ENCODE results near the gene ACADVL. TPM values are rescaled to one million over a fixed set of nuclear protein-coding genes. Genes with fewer than 3 reads are reported as not detected.

Gene ACADVL
- total RNA-seq, 1 experiment from 2014 or later, result 327 TPM

DNA sequence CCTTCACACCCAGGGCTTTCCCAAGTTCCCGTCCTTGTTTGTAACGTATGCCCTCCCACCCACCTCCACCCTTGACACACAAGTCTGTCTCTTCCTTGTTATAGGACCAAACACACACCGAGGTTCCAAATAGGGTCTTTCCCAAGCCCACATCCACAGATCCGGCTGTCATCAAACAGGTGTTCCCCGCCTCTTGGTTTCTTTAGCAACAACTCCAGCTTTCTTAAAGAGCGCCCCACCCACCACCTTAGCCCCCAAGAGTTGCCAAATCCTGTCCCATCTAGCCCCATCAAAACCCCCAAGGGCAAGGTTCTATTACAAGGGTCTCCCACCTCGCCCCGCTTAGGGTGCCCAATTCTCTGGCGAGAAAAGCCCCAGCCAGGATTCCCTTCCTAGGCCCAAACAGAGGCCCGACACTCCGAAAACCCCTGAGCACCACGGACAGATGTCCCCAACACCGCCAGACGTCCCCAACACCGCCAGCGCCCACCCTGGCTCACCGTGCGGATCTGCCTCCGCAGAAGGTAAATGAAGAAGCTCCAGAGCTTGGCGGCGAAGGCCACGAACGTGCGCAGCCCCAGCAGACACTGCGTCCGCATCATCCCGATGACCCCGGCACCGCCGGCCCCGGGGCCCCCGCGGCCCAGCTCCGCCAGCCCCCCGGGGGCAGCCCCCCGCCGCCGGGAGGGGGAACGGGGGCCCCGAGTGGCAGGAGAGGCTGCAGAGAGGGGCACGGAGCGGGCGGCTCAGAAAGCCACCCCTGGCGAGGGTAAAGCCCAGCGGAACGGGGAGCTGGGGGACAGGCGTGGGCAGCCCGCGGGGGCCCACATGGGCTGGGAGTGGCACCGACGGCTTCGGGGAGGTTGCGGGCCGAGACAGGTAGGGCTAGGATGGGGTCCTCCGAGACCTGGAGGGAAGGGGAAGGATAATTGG, 31.2 kb downstream of the ACADVL start:
- no peak for DNase-seq (ENCODE audit: low read depth)

DNA sequence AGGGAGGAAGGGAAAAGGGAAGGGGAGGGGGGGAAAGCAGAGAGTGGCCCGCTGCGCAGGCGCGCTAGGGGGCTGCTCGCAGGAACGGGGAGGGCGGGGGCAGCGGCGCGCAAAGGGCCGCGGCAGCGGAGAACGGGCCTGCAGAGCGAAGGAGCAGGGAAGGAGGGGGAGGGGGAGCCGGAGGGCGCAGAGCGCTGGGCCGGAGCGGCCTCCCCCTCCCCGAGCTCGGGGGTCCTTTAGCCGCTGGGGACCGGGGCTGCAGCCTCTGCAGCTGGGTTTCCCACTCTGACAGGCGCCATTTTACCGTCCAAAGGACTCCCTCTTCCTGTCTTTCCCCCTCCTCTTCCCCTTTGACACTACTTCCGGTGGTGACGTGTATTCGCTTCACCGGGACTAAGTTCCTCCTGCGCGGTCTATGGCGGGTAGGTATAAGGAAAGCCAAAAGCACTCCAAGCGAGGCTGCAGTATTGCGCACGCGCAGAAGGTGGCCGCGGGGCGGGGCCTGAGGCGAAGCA, 32.0 kb downstream of the ACADVL start, which contains the start of gene CTDNEP1:
TSS of gene CTDNEP1 (minus strand) at position 74 of the 515 bp plus-strand sequence. CDS start 438 bp downstream, outside the sequence.
- peak; percentile 99 for DNase-seq (ENCODE audit: low read depth)

GRCh38 chr17:7252176-7253043, 32.7 kb downstream of the ACADVL start, which contains the start of gene ELP5:
TSS of gene ELP5 (plus strand) at chr17:7252215. CDS start at chr17:7252551, 336 bp downstream.
- DNase-seq (ENCODE audit: low read depth), result peak; percentile 92

DNA sequence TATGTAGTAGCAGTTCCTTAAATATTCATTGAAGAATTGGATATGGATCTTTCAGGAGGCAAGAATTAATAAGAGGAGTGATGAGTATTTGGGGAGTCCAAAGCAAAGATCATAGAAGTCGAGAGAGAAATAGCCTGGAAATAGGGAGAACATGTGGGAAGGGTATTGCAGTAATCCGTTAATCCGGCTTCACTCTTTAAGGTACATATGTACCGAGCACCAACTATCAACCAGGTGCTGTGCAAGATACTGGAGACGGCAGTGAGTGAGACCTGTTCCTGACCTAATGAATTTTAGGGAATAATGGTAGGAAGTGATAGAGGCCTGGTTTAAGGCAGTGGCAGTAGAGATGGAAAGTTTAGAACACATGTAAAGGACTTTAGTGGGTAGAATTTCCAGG, 33.3 kb downstream of the ACADVL start:
- no peak for DNase-seq (ENCODE audit: low read depth)

DNA sequence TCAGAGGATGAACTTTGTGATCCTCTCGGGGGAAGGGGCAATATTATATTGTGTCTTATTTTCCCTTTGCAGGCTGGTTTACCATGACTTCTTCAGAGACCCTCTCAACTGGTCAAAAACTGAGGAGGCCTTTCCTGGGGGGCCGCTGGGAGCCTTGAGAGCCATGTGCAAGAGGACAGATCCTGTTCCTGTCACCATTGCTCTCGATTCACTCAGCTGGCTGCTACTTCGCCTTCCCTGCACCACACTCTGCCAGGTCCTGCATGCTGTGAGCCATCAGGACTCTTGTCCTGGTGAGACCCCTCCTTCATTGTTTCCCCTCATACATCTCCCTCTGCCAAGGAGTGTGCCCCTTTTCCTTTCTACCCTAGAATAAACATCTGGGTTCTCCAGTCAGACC, 34.8 kb downstream of the ACADVL start:
- DNase-seq (ENCODE audit: low read depth), result no peak

DNA sequence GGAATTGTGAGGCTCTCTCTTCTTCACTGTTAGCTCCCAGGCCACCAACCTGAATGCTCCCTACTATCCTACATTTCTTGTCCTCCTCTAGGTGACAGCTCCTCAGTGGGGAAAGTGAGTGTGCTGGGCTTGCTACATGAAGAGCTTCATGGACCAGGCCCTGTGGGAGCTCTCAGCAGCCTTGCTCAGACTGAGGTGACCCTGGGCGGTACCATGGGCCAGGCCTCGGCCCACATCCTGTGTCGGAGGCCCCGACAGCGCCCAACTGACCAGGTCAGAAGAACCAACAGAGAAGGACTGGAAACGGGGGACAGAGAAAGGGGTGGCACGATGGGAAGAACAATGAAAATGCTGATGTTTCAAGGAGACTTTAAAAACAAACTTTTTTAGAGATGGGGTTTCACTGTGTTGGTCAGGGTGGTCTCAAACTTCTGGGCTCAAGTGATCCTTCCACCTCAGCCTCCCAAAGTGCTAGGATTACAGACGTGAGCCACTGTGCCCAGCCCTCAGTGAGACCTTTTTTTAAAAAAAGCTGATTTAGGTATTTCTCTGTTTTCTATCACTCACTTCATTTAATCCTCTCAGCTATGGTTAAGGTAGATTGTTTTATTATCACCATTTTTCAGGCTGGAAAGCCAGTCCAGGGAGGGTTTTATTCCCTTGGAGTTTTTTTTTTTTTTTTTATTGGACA, 37.2 kb downstream of the ACADVL start:
- DNase-seq (ENCODE audit: low read depth), result no peak

GRCh38 chr17:7258731-7259554, 39.2 kb downstream of the ACADVL start:
- no peak for DNase-seq (ENCODE audit: low read depth)

- DNase-seq (ENCODE audit: low read depth), result no peak
Measured at GRCh38 chr17:7259555-7259889, 39.8 kb downstream of the ACADVL start.

DNA sequence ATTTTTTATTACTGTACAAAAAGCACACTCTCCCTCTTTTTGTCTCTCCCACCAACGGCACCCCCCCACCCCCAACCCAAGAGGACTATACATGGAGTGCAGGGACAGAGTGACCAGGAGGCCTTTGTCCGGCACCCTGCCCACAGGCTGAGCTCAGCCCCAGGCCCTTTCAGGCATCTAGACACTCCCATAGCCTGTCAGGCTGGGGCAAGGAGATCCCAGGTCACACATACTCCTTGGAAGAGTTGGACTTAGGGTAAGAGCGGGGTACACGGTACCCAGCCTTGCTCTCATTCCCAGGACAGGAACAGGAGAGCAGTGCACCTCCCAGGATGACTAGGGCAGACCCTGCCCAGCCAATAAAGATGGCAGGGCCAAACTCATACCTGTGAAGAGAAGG, 40.4 kb downstream of the ACADVL start:
- DNase-seq (ENCODE audit: low read depth), result no peak

DNA sequence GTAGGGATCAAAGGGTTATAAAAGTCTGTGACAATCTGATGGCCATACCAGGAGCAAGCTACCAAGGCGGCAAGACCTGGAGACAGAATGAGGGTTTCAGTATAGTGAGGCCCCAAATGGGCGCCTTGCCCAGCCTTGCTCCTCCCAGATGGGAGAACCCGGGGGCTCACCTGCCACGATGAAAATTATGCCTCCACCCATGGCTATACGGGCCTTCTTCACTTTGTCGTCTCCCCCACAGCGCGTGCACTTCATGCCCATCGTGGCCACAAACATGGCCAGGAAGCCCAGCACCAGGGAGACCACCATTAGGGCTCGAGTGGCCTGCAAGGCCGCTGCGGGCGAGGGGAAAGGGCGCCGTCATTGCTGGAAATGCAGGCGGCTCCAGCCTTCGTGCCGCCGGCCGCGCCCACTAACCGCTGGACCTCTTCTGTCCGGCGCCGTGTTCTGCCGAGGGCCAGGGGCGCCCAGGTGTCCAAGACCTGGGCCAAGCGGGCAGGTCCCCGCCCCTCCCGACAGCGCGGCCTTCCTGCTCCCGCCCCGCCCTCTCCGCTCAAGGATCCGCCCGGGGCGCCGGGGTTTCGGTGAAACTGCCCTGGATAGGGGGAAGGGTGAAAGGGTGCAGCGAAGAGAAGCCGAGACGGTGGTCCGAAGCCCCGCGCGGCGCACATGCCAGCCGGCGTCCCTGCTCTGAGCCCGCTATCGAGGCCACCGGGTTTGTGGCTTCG, 41.1 kb downstream of the ACADVL start:
- no peak for DNase-seq (ENCODE audit: low read depth)

GRCh38 chr17:7261379-7262191, 41.8 kb downstream of the ACADVL start:
- no peak for DNase-seq (ENCODE audit: low read depth)

DNA sequence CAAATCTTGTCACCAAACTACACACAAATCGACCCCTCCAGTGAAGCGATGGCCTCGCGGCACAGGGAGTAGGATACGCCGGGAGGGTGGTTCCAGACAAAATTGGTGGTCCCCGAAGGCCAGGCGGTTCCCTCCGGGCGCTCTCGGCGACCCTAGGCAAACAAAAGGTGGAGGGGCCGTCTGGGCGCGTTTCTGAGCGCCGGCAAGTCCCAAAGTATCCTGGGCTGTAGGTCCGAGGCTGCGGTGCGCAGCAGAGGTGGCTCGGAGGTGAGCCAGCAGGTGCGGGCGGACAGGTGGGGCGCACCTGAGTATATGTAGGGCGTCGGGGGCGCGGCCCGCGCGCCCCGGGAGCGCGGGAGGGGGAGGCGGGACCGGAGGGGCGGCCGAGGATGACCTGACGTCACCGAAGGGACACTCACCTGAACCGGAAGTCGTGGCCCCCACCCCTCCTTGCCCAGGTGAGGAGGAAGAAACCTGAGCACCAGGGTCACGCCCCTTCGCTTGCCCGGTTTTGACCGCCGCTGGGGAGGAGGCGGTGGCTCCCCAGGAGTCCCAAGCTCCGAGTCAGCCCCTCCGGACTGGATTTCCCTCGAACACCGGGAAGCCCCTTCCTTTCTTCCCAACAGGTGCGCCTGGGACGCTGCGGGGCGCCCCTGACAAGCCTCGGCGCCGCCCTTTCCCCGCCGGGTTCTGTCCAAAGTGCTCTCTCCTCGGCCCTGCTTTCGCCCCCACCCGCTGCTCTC, 42.6 kb downstream of the ACADVL start, which contains the start of gene CLDN7:
TSS of gene CLDN7 (minus strand) at position 287 of the 743 bp plus-strand sequence. CDS start 435 bp downstream, outside the sequence.
- no peak for DNase-seq (ENCODE audit: low read depth)

DNA sequence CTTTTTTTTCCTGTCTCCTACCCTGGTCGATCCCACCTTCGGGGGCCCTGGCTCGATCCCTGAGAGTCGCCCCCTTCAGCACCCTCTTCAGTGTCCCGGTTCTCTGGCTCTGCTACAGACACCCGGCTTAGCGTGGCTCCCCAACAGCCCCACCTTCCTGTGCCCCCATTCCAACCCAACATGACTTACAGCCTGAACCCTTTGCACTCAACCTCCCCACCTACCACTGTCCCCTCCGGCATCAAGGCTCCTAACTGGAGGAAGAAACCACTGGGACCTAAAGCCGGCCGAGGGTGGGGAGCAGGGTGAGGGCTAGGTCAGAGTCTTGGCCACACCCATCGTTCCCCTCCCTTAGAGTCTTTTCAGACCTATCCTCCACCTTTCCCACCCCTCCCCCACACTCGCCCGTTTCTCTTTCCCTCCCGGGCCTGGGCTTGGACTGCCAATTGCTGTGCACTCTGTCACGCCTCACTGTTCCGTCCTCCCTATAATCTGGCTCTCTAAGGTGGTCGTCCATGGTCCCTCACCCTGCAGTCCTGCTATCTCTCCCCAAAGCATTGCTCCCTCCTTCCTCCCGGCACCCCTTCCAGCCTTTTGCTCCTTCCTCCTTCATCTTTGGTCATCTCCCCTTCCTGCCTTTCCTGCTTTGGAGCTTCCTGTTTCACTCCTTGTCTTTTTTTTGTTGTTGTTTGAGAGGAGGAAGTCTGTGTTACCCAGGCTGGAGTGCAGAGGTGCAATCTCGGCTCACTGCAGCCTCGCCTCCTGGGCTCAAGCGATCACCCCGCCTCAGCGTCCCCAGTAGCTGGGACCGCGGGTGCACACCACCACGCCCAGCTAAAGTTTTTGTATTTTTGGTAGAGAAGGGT, 43.4 kb downstream of the ACADVL start:
- no peak for DNase-seq (ENCODE audit: low read depth)

DNA sequence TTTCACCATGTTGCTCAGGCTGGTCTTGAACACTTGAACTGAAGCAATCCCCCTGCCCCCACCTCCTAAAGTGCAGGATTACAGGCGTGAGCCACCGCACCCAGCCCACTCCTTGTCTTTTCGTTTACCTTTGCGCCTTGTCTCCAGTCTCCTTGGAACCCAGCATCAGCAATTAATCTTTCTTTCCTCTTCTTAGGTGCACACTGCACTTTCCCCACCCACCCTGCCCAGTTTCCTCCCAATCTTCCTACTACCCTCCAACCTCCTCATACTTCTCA, 44.0 kb downstream of the ACADVL start:
- no peak for DNase-seq (ENCODE audit: low read depth)

GRCh38 chr17:7266784-7267183, 47.0 kb downstream of the ACADVL start:
- DNase-seq (ENCODE audit: low read depth), result peak; percentile 17
